ENCODE results near the gene GPBP1L1. TPM values are rescaled to one million over a fixed set of nuclear protein-coding genes. Genes with fewer than 3 reads are reported as not detected.

Gene GPBP1L1
- polyA plus RNA-seq, 1 donor (not counting 4 experiments of a cell fraction or from before 2014, with no cell fraction given), result 64.1 TPM

- Histone ChIP-seq H3K27ac (ENCODE audit: control insufficient read depth, insufficient read depth, low read length) (no peak overlapping the region), H3K4me1 (ENCODE audit: control insufficient read depth, extremely low read depth, insufficient read depth, low read length) (peaks cover 15% of the 10 kb centered on the region), H4K20me1 (ENCODE audit: control insufficient read depth, extremely low read depth, insufficient read depth, low read length) (no peaks in the 10 kb centered on the region), H3K9ac (ENCODE audit: control insufficient read depth, extremely low read depth, insufficient read depth, low read length) (no peak overlapping the region), H3K9me3 (ENCODE audit: control insufficient read depth, low read depth, low read length) (no peaks in the 10 kb centered on the region), H3K4me3 (ENCODE audit: control insufficient read depth in 2 of 3, extremely low read depth in 1 of 3, insufficient read depth in 2 of 3, low read depth in 1 of 3, low read length in 3 of 3) (no peak overlapping the region), H3K79me2 (ENCODE audit: control insufficient read depth, insufficient read depth, low read length) (no peaks in the 10 kb centered on the region), H3K36me3 (ENCODE audit: control insufficient read depth in 2 of 2, extremely low read depth in 1 of 2, insufficient read depth in 2 of 2, low read length in 2 of 2) (peaks cover 12 to 20% of the 10 kb centered on the region in 2 experiments), H3K27me3 (ENCODE audit: control insufficient read depth, extremely low read depth, insufficient read depth, low read length) (no peaks in the 10 kb centered on the region), H3K4me2 (ENCODE audit: control insufficient read depth, extremely low read depth, insufficient read depth, low read depth, low read length) (no peak overlapping the region), H2AFZ (ENCODE audit: control insufficient read depth, low read length) (no peak overlapping the region), H3K9me1 (ENCODE audit: control insufficient read depth, extremely low read depth, insufficient read depth, low read length) (peaks cover 2% of the 10 kb centered on the region)
- dilution Hi-C loops (cut with MboI; ENCODE audit: extremely low pct_ligation_motif_present, low sequenced_read_pairs), result no loop called here
- no peak for DNase-seq (ENCODE audit: low read depth, low spot score)
- no peak for FAIRE-seq
- no peak for TF ChIP-seq EZH2 (IDR thresholded peaks at IDR 0.05; ENCODE audit: low read length)
- no peak for TF ChIP-seq CTCF (optimal IDR thresholded peaks at IDR 0.05 in 1 of 3, IDR thresholded peaks at IDR 0.05 in 1 of 3, conservative IDR thresholded peaks at IDR 0.05 in 1 of 3; ENCODE audit: extremely low read depth in 1 of 3, insufficient read depth in 2 of 3, low read length in 3 of 3)
Observed at GRCh38 chr1:45617618-45618017, 68.7 kb downstream of the GPBP1L1 start.

- Histone ChIP-seq H3K27me3 (ENCODE audit: control insufficient read depth, extremely low read depth, insufficient read depth, low read length) (no peaks in the 10 kb centered on the region), H3K79me2 (ENCODE audit: control insufficient read depth, insufficient read depth, low read length) (no peaks in the 10 kb centered on the region), H3K4me1 (ENCODE audit: control insufficient read depth, extremely low read depth, insufficient read depth, low read length) (peaks cover 22% of the 10 kb centered on the region), H3K9ac (ENCODE audit: control insufficient read depth, extremely low read depth, insufficient read depth, low read length) (no peak overlapping the region), H4K20me1 (ENCODE audit: control insufficient read depth, extremely low read depth, insufficient read depth, low read length) (no peaks in the 10 kb centered on the region), H3K4me3 (ENCODE audit: control insufficient read depth in 2 of 3, extremely low read depth in 1 of 3, insufficient read depth in 2 of 3, low read depth in 1 of 3, low read length in 3 of 3) (no peak overlapping the region), H3K4me2 (ENCODE audit: control insufficient read depth, extremely low read depth, insufficient read depth, low read depth, low read length) (no peak overlapping the region), H3K27ac (ENCODE audit: control insufficient read depth, insufficient read depth, low read length) (no peak overlapping the region), H2AFZ (ENCODE audit: control insufficient read depth, low read length) (no peak overlapping the region), H3K9me1 (ENCODE audit: control insufficient read depth, extremely low read depth, insufficient read depth, low read length) (no peaks in the 10 kb centered on the region), H3K36me3 (ENCODE audit: control insufficient read depth in 2 of 2, extremely low read depth in 1 of 2, insufficient read depth in 2 of 2, low read length in 2 of 2) (peaks cover 10 to 20% of the 10 kb centered on the region in 2 experiments), H3K9me3 (ENCODE audit: control insufficient read depth, low read depth, low read length) (no peaks in the 10 kb centered on the region)
- DNase-seq (ENCODE audit: low read depth, low spot score) (no peak), FAIRE-seq (no peak)
- TF ChIP-seq EZH2 (IDR thresholded peaks at IDR 0.05; ENCODE audit: low read length) (no peak), CTCF (optimal IDR thresholded peaks at IDR 0.05 in 1 of 3, IDR thresholded peaks at IDR 0.05 in 1 of 3, conservative IDR thresholded peaks at IDR 0.05 in 1 of 3; ENCODE audit: extremely low read depth in 1 of 3, insufficient read depth in 2 of 3, low read length in 3 of 3) (no peak)
- dilution Hi-C loops (cut with MboI; ENCODE audit: extremely low pct_ligation_motif_present, low sequenced_read_pairs), result no loop called here
Observed at GRCh38 chr1:45615885-45616284, 70.4 kb downstream of the GPBP1L1 start.
